Natural killer cell (primary cell): Measurements from ENCODE around the gene SHANK2. TPM values are rescaled to one million over a fixed set of nuclear protein-coding genes. Genes with fewer than 3 reads are reported as not detected.

Experiments used
- ATAC-seq, 3 donors: fragments of 150-1000 bp in 2 of 3; fragments of 200-7000 bp in 1 of 3; cut with Tn5 transposase; 1 replicate in 1 of 3; 2 replicates in 2 of 3; pipeline ENCODE4 v1.10.0; 2021; ENCODE audit warnings: mild to moderate bottlenecking in 2 of 3, moderate library complexity in 2 of 3
- DNase-seq, 2 donors: peaks; one replicate each; pipeline versions ENCODE4 v3.0.0 to v3.0.0-alpha.2; 2013 to 2021; ENCODE audit warnings: mixed read lengths in 1 of 2
- H3K27ac ChIP-seq: one replicate; pipeline ENCODE4 v1.5.1; 2013; ENCODE audit warnings: mild to moderate bottlenecking, low read length
- H3K27me3 ChIP-seq: one replicate; pipeline ENCODE4 v1.6.1; 2013; ENCODE audit warnings: low read length; ENCODE audit not compliant: control insufficient read depth, insufficient read depth
- H3K36me3 ChIP-seq: one replicate; pipeline ENCODE4 v1.6.1; 2013; ENCODE audit warnings: low read length; ENCODE audit not compliant: control insufficient read depth, insufficient read depth
- H3K4me1 ChIP-seq: one replicate; pipeline ENCODE4 v1.6.1; 2013; ENCODE audit warnings: low read length; ENCODE audit not compliant: control insufficient read depth, insufficient read depth
- H3K4me3 ChIP-seq: one replicate; pipeline ENCODE4 v1.5.1; 2013; ENCODE audit warnings: low read length
- H3K9me3 ChIP-seq: one replicate; pipeline ENCODE4 v1.6.1; 2013; ENCODE audit warnings: low read length; ENCODE audit not compliant: control insufficient read depth, insufficient read depth
- H3K27ac Mint-ChIP-seq, 2 donors: one replicate each; pipeline ENCODE4 v1.8.0; 2022; ENCODE audit warnings: mild to moderate bottlenecking in 2 of 2, mixed read lengths in 2 of 2, moderate library complexity in 1 of 2
- H3K27me3 Mint-ChIP-seq, 2 donors: one replicate each; pipeline ENCODE4 v1.8.0; 2022; ENCODE audit warnings: low read depth in 2 of 2, mixed read lengths in 2 of 2
- H3K36me3 Mint-ChIP-seq: one replicate; pipeline ENCODE4 v1.8.0; 2022; ENCODE audit warnings: mixed read lengths
- H3K4me1 Mint-ChIP-seq, 2 donors: one replicate each; pipeline ENCODE4 v1.8.0; 2022; ENCODE audit warnings: mixed read lengths in 2 of 2
- H3K4me3 Mint-ChIP-seq: one replicate; pipeline ENCODE4 v1.8.0; 2022; ENCODE audit warnings: mild to moderate bottlenecking, moderate library complexity, mixed read lengths
- H3K9me3 Mint-ChIP-seq, 2 donors: one replicate each; pipeline ENCODE4 v1.8.0; 2022; ENCODE audit warnings: mixed read lengths in 2 of 2
- CTCF ChIP-seq: fragments of 200-600 bp; IDR thresholded peaks from one replicate; pipeline ENCODE4 v1.8.0; 2022; ENCODE audit warnings: antibody characterized with exemption
- WGBS: methylation state at CpG from one replicate; pipeline ENCODE4 v1.1.7; 2013; ENCODE audit warnings: missing lambda C conversion rate; ENCODE audit not compliant: insufficient coverage; 5-methylcytosine and 5-hydroxymethylcytosine counted together
- intact Hi-C: fragments of 100-400 bp; cut with micrococcal nuclease; formaldehyde crosslinking; loops from one replicate; pipeline ENCODE4 v1.14.2; 2022
- total RNA-seq, 4 donors: library from RNA; stranded (reverse); fragments of 120-200 nt in 1 of 4; gene quantifications; one replicate each; pipeline versions ENCODE4 v1.2.3 to v1.2.4, GENCODE V29; 2013 to 2022

Gene SHANK2
- total RNA-seq, 3 donors from 2014 or later (not counting 1 experiment from before 2014, with no cell fraction given): 4.9 TPM; not detected in 2

- no peak for ATAC-seq
- Histone ChIP-seq H3K27ac (no peak overlapping the region), H3K9me3 (no peaks in the 10 kb centered on the region), H3K27me3 (peaks cover 28% of the 10 kb centered on the region), H3K4me1 (no peaks in the 10 kb centered on the region), H3K4me3 (no peak overlapping the region), H3K36me3 (no peaks in the 10 kb centered on the region)
- no peak for TF ChIP-seq CTCF
- Mint-ChIP-seq H3K27ac (no peak overlapping the region), H3K9me3 (no peaks in the 10 kb centered on the region), H3K27me3 (peaks cover 53 to 58% of the 10 kb centered on the region in 2 donors), H3K36me3 (no peaks in the 10 kb centered on the region), H3K4me1 (no peaks in the 10 kb centered on the region), H3K4me3 (no peak overlapping the region)
- DNase-seq: no peak
- intact Hi-C loops: no loop called here
- WGBS: 3% methylated on average over 64 of the region's 64 CpGs
These were observed 1.1 kb downstream of the SHANK2 start for GRCh38 chr11:71251151-71251721.

- no peak for TF ChIP-seq CTCF
- no peaks in the 10 kb centered on the region for H3K9me3 ChIP-seq
- 9% methylated on average over 27 of the region's 27 CpGs for WGBS
- ATAC-seq (no peak), DNase-seq (no peak)
- peaks cover 28% of the 10 kb centered on the region for H3K27me3 ChIP-seq
- no peak overlapping the region for H3K4me3 Mint-ChIP-seq
- no peaks in the 10 kb centered on the region for H3K36me3 ChIP-seq
- H3K4me1 Mint-ChIP-seq: no peaks in the 10 kb centered on the region
- H3K27ac Mint-ChIP-seq: no peak overlapping the region
- H3K4me1 ChIP-seq: no peaks in the 10 kb centered on the region
- H3K36me3 Mint-ChIP-seq: no peaks in the 10 kb centered on the region
- no peak overlapping the region for H3K4me3 ChIP-seq
- peaks cover 51 to 55% of the 10 kb centered on the region in 2 donors for H3K27me3 Mint-ChIP-seq
- intact Hi-C loops: no loop called here
- H3K9me3 Mint-ChIP-seq: no peaks in the 10 kb centered on the region
- no peak overlapping the region for H3K27ac ChIP-seq
These were observed 1.7 kb downstream of the SHANK2 start for GRCh38 chr11:71250523-71251150.

- DNase-seq (no peak), ATAC-seq (no peak)
- H3K36me3 ChIP-seq: no peaks in the 10 kb centered on the region
- no peak overlapping the region for H3K27ac ChIP-seq
- intact Hi-C loops: no loop called here
- no peaks in the 10 kb centered on the region for H3K9me3 Mint-ChIP-seq
- no peaks in the 10 kb centered on the region for H3K9me3 ChIP-seq
- H3K4me3 ChIP-seq: no peak overlapping the region
- no peak overlapping the region for H3K4me3 Mint-ChIP-seq
- H3K36me3 Mint-ChIP-seq: no peaks in the 10 kb centered on the region
- no peaks in the 10 kb centered on the region for H3K4me1 Mint-ChIP-seq
- 81% methylated on average over 6 of the region's 6 CpGs for WGBS
- no peak for TF ChIP-seq CTCF
- H3K4me1 ChIP-seq: no peaks in the 10 kb centered on the region
- H3K27me3 ChIP-seq: peaks cover 24% of the 10 kb centered on the region
- H3K27me3 Mint-ChIP-seq: peaks cover 40 to 41% of the 10 kb centered on the region in 2 donors
- H3K27ac Mint-ChIP-seq: no peak overlapping the region
These were observed 3.1 kb downstream of the SHANK2 start for GRCh38 chr11:71249301-71249700.

- no peak for ATAC-seq
- Histone ChIP-seq H3K27me3 (peaks cover 19% of the 10 kb centered on the region), H3K9me3 (no peaks in the 10 kb centered on the region), H3K4me3 (no peak overlapping the region), H3K36me3 (no peaks in the 10 kb centered on the region), H3K4me1 (no peaks in the 10 kb centered on the region), H3K27ac (no peak overlapping the region)
- no peak for DNase-seq
- H3K9me3 Mint-ChIP-seq: no peaks in the 10 kb centered on the region
- no peak for TF ChIP-seq CTCF
- WGBS: 73% methylated on average over 7 of the region's 9 CpGs
- peaks cover 34 to 35% of the 10 kb centered on the region in 2 donors for H3K27me3 Mint-ChIP-seq
- H3K27ac Mint-ChIP-seq: no peak overlapping the region
- H3K4me3 Mint-ChIP-seq: no peak overlapping the region
- H3K36me3 Mint-ChIP-seq: no peaks in the 10 kb centered on the region
- intact Hi-C loops: no loop called here
- H3K4me1 Mint-ChIP-seq: no peaks in the 10 kb centered on the region
These were observed 3.7 kb downstream of the SHANK2 start for GRCh38 chr11:71248656-71249055.
